Measurements from ENCODE around the gene HCFC2.

GRCh38 chr12:104122298-104122697 lies 58.0 kb downstream of the HCFC2 start:
- TF ChIP-seq POLR2A (IDR thresholded peaks at IDR 0.05; ENCODE audit: low read depth, low read length) (no peak), CTCF (conservative IDR thresholded peaks at IDR 0.05; ENCODE audit: low read depth, low read length) (no peak), RFX5 (IDR thresholded peaks at IDR 0.05; ENCODE audit: low read depth, low read length) (no peak), USF2 (IDR thresholded peaks at IDR 0.05; ENCODE audit: low read depth, low read length) (no peak), RCOR1 (IDR thresholded peaks at IDR 0.05; ENCODE audit: insufficient replicate concordance, low read length) (no peak), CHD1 (IDR thresholded peaks at IDR 0.05; ENCODE audit: low read depth, low read length) (no peak), BHLHE40 (IDR thresholded peaks at IDR 0.05; ENCODE audit: low read depth, low read length) (no peak), MAZ (IDR thresholded peaks at IDR 0.05; ENCODE audit: borderline replicate concordance, low read depth, low read length) (no peak), FOS (IDR thresholded peaks at IDR 0.05; ENCODE audit: low read depth, low read length) (no peak), MXI1 (IDR thresholded peaks at IDR 0.05; ENCODE audit: borderline replicate concordance, low read depth, low read length) (no peak)

Data from IMR-90 (cell line).